Loucy (cell line): Measurements from ENCODE around the gene SCRT2.

Source experiments
- H2AFZ ChIP-seq: fragments of 200-600 bp; sonication (generic); 2 replicates; pipeline ENCODE4 v1.6.0; 2016; ENCODE audit warnings: antibody characterized with exemption, mild to moderate bottlenecking, low read length, moderate library complexity
- H3F3A ChIP-seq: fragments of 200-600 bp; 2 replicates; pipeline ENCODE4 v1.6.0; 2016; ENCODE audit warnings: antibody characterized with exemption, low read depth, mild to moderate bottlenecking
- H3K27me3 ChIP-seq: fragments of 200-600 bp; sonication (generic); 2 replicates; pipeline ENCODE4 v1.6.1; 2014; ENCODE audit warnings: low read length, mild to moderate bottlenecking; ENCODE audit not compliant: insufficient read depth, poor library complexity, severe bottlenecking
- H3K36me3 ChIP-seq: fragments of 200-600 bp; sonication (generic); 2 replicates; pipeline ENCODE4 v1.6.1; 2016; ENCODE audit warnings: low read length; ENCODE audit not compliant: insufficient read depth
- H3K4me1 ChIP-seq: fragments of 200-600 bp; sonication (generic); 2 replicates; pipeline ENCODE4 v1.5.1; 2014; ENCODE audit warnings: low read length, mild to moderate bottlenecking; ENCODE audit not compliant: insufficient read depth, poor library complexity, severe bottlenecking
- H3K4me2 ChIP-seq: fragments of 200-600 bp; sonication (generic); 2 replicates; pipeline ENCODE4 v1.6.0; 2014; ENCODE audit warnings: antibody characterized with exemption, low read length, low read depth, mild to moderate bottlenecking; ENCODE audit not compliant: poor library complexity, severe bottlenecking
- H3K4me3 ChIP-seq: fragments of 200-600 bp; sonication (generic); 2 replicates; pipeline ENCODE4 v1.5.1; 2014; ENCODE audit warnings: low read length, mild to moderate bottlenecking, mixed read lengths; ENCODE audit not compliant: poor library complexity, severe bottlenecking
- H3K79me2 ChIP-seq: fragments of 200-600 bp; sonication (generic); 2 replicates; pipeline ENCODE4 v1.6.1; 2014; ENCODE audit warnings: low read length; ENCODE audit not compliant: insufficient read depth
- H3K9ac ChIP-seq: fragments of 200-600 bp; sonication (generic); 2 replicates; pipeline ENCODE4 v1.6.0; 2014; ENCODE audit warnings: mild to moderate bottlenecking, low read depth, low read length, moderate library complexity; ENCODE audit not compliant: poor library complexity, severe bottlenecking
- H3K9me2 ChIP-seq: fragments of 200-600 bp; sonication (generic); replicated peaks from 2 replicates; pipeline ENCODE4 v1.6.1; 2016; ENCODE audit warnings: low read depth, low read length, mixed read lengths
- H3K9me3 ChIP-seq: fragments of 200-600 bp; sonication (generic); 2 replicates; pipeline ENCODE4 v1.6.1; 2014; ENCODE audit warnings: mild to moderate bottlenecking, antibody characterized with exemption, low read length, low read depth; ENCODE audit not compliant: insufficient read depth
- H4K20me1 ChIP-seq: fragments of 200-600 bp; sonication (generic); 2 replicates; pipeline ENCODE4 v1.6.0; 2014; ENCODE audit warnings: antibody characterized with exemption, low read length, mild to moderate bottlenecking; ENCODE audit not compliant: insufficient read depth, poor library complexity, severe bottlenecking
- CTCF ChIP-seq: fragments of 200-600 bp; sonication (generic); conservative IDR thresholded peaks from 2 replicates; pipeline ENCODE4 v1.5.1; 2014; ENCODE audit warnings: mild to moderate bottlenecking, antibody characterized with exemption, low read length
- EZH2phosphoT487 ChIP-seq: fragments of 200-600 bp; IDR thresholded peaks from 2 replicates; pipeline ENCODE4 v1.6.1; 2018; ENCODE audit warnings: antibody characterized with exemption, mild to moderate bottlenecking, moderate library complexity, borderline replicate concordance

SCRT2 gene

GRCh38 chr20:637559-637958 lies 38.0 kb downstream of the SCRT2 start:
- no peaks in the 10 kb centered on the region for H3K36me3 ChIP-seq
- H3K4me3 ChIP-seq: no peak overlapping the region
- H3K9me3 ChIP-seq: no peaks in the 10 kb centered on the region
- no peak overlapping the region for H3K9ac ChIP-seq
- no peaks in the 10 kb centered on the region for H3K27me3 ChIP-seq
- no peak overlapping the region for H2AFZ ChIP-seq
- no peaks in the 10 kb centered on the region for H3K9me2 ChIP-seq
- H3K4me2 ChIP-seq: no peak overlapping the region
- H3K4me1 ChIP-seq: no peaks in the 10 kb centered on the region
- TF ChIP-seq CTCF (no peak), EZH2phosphoT487 (no peak)
- no peaks in the 10 kb centered on the region for H3K79me2 ChIP-seq
- 0 out of 2 replicates have a peak, but pooled peaks cover 3% of the 10 kb centered on the region for H3F3A ChIP-seq
- H4K20me1 ChIP-seq: no peaks in the 10 kb centered on the region

GRCh38 chr20:635893-636338 lies 39.7 kb downstream of the SCRT2 start:
- Histone ChIP-seq H3K4me2 (no peak overlapping the region), H3K27me3 (no peaks in the 10 kb centered on the region), H3K79me2 (no peaks in the 10 kb centered on the region), H3K4me1 (no peaks in the 10 kb centered on the region), H4K20me1 (no peaks in the 10 kb centered on the region), H3K36me3 (no peaks in the 10 kb centered on the region), H3K4me3 (no peak overlapping the region), H3K9ac (no peak overlapping the region), H3K9me2 (no peaks in the 10 kb centered on the region), H3F3A (0 out of 2 replicates have a peak, but pooled peaks cover under 1% of the 10 kb centered on the region), H3K9me3 (no peaks in the 10 kb centered on the region), H2AFZ (no peak overlapping the region)
- no peak for TF ChIP-seq EZH2phosphoT487

GRCh38 chr20:635028-635892 lies 40.3 kb downstream of the SCRT2 start:
- H3K9ac ChIP-seq: no peak overlapping the region
- H3K4me3 ChIP-seq: no peak overlapping the region
- H3K27me3 ChIP-seq: no peaks in the 10 kb centered on the region
- TF ChIP-seq EZH2phosphoT487: no peak
- no peak for TF ChIP-seq CTCF
- no peaks in the 10 kb centered on the region for H3F3A ChIP-seq
- no peaks in the 10 kb centered on the region for H3K36me3 ChIP-seq
- H3K9me3 ChIP-seq: no peaks in the 10 kb centered on the region
- no peak overlapping the region for H3K4me2 ChIP-seq
- H3K9me2 ChIP-seq: no peaks in the 10 kb centered on the region
- H3K79me2 ChIP-seq: no peaks in the 10 kb centered on the region
- no peak overlapping the region for H2AFZ ChIP-seq
- H4K20me1 ChIP-seq: no peaks in the 10 kb centered on the region
- no peaks in the 10 kb centered on the region for H3K4me1 ChIP-seq
